GM12892 (cell line): ENCODE measurements around the gene HEMK1.

Source experiments
- POLR2A ChIP-seq: IDR thresholded peaks from 2 replicates; pipeline ENCODE4 v1.6.1; 2011; ENCODE audit warnings: low read depth, low read length, control low read depth
- POLR2AphosphoS5 ChIP-seq: IDR thresholded peaks from 2 replicates; pipeline ENCODE4 v1.6.1; 2011; ENCODE audit warnings: low read depth, low read length, control low read depth

DNA sequence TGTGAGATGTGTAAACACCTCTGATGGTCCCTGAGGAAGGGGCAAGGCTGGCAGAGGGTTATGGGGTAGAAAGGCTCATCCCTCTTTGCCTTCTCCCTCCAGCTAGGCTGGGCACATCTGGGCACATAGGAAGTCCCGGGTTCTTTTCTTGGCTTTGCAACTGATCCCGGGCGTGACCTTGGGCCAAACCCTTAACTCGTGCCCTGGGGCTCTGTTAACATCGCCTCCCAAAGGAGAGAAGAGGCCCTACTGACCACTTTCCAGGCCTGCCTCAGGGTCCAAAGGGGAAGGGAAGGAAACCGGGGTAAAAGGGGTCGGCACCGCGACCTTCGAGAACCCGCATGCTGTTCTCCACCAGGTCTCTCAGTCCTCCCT is 2.3 kb upstream of the HEMK1 start:
- TF ChIP-seq POLR2AphosphoS5 (no peak), POLR2A (no peak)
